GM18505 (cell line): ENCODE results near the gene EDEM1.

Experiments
- ATAC-seq: cut with Tn5 transposase; IDR thresholded peaks from one replicate; pipeline ENCODE4 v1.9.1; 2021; ENCODE audit not compliant: unreplicated experiment
- POLR2A ChIP-seq: IDR thresholded peaks from 4 replicates; pipeline ENCODE4 v1.6.1; 2011; ENCODE audit warnings: borderline replicate concordance; ENCODE audit not compliant: insufficient read depth, insufficient read length; ENCODE audit errors: extremely low read depth

Gene EDEM1

DNA sequence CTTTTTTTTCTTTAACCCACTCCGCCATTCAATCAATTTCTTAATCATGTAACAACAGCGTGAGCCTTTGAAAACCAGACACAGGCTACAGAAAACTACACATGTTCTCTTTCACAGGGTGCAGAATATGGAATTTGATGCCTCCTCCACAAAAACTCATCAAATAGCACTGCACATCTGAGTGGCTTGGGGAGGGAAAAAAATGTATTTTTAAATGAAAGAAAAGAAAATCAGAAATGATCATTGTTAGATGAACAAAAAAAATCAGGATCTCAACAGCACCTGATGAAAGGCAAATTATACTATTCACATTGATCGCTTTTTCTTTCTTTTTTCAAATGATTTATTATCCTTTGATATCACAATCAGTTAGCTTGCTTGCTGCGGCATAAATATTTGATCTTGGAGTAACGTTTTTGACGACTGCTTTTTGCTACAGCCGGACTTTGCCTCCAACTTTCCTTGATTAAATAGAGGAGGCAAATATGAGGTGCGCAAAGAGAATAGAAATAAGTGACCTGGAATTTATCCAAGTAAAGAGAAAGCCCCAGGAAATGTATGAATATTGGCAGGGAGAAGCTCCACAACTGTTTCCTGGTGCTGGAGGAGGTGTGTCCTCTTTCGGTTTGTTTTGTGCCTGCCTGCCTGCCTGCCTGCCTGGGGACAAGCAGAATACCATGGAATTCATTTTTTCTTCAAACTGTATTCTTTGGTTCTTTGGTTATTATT is 63.1 kb downstream of the EDEM1 start:
- ATAC-seq: no peak
- TF ChIP-seq POLR2A: no peak

DNA sequence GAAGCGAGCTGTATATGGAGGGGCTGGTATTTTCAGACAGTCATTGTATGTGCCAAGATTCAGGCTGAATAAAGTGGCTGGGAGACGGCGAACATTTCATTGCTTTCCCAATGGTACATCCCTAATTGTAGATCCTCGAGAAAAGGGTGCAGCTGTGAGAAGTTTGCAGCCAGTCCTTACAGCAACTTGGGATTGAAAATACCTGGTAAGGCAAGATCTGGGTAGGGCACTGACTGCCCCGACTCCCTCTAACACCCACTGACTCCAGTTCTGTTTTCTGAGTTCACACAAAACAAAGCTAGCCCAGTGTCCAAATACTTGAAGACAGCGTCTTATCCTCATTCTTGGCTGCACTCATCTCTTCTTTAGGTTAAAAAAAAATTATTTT is 63.7 kb downstream of the EDEM1 start:
- no peak for TF ChIP-seq POLR2A
- no peak for ATAC-seq

DNA sequence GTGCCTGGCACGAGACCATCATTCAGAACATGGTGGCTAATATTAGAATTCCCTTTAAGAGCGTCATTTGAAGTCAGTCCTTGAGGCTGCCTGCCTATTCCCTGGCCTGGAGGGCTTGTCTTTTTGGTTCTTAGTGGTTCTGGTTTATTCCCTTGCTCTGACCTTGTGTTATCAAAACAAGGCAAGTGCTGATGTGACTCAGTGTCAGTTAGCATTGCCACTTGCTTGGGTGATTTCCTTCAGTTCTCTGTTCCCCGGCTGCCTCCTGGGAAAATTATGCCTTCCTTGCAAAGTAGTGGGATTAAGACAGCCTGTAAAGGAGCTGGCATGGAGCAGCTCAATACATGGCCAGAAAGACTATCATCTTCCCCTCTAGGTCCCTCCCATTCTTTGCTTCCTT is 64.6 kb downstream of the EDEM1 start:
- no peak for TF ChIP-seq POLR2A
- ATAC-seq: no peak

DNA sequence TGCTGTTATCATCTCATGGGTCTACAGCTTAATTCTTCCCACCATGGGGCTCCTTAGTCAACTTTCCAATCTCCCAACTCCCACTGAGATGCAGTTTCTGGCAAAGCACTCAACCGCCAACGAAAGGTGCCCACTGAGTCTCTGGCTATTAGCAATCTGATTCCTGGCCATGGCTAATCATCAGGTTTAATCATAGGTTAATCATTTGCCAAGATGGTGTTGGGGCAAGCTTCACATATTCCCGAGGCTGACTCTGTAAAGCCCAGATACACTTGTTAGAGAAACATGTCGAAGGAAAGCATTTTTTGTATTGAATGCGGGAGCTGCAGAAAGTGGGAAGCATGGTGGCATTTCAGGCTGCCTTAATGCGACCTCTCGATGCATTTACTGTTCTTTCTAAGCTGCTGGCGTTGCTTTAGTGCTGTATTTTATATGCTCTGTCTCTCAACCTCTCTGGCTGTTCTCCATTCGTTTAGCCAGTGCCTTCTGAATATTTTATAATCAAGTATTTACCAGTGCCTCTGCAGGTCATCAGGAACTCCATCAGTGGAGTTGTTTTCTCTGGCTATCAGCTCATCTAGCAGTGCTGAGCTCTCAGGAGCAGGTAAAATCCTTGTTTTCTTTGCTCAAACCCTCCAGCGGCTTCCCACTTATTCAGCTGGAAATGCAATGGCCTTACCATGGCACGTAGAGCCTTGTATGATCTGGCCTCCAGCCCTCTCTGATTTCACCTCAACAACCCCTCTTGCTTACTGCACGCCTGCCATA is 67.0 kb downstream of the EDEM1 start:
- TF ChIP-seq POLR2A: no peak
- ATAC-seq: no peak

DNA sequence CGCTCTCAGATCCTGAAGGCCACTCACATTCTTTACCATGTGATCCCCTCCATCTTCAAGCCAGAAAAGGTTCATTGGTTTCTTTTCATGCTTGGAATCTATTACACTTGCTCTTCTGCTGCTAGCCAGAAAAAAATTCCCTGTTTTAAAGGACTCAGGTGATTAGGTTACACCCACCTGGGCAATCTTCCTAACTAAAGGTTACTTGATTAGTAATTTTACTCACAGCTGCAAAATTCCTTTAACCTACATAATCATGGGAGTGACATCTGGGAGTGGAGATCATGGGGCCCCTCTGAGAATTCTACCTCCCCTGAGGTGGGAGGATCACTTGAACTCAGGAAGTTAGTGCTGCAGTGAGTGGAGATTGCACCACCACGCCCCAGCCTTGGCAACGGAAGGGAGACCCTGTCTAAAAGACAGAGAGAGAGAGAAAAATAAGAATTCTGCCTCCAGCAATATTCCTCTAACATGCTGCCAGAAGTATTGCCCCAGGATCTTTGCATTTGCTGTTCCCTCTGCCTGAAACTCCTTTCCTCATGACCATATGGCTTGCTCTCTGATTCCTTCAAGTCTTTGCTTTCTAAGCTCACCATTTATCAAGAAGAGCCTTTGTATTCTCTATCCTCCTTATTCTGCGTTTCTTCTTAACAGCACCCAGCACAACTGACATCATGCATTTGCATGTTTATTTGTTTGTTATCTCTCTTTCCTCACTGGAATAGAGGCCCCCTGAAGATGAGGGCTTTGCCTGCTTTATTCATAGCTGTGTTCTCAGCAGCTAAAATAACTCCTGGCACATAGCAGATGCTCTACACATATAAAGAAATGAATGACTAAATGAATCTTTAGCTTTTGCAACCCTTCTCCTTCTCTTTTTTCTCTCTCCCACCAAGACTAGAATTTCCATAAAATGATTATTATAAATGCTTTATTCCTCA is 68.2 kb downstream of the EDEM1 start:
- no peak for ATAC-seq
- TF ChIP-seq POLR2A: no peak

DNA sequence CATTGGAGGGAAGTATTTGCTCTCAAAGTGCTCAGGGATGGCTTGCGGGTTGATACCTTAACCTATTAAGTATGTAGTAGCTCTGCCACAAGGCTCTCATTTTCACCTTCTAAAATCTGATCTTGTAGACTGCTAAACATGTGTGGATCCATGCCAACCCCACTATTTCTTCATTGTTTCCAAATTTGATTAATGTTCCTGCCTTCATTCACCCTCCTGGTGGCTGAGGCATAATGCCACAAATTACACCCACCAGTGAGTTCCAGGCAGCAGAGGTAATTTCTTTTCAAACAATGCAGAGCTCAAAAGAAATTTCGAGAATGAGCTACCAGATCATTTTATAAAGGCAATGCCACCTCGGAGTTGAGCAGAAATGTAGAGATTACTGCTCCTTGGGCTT is 71.0 kb downstream of the EDEM1 start:
- TF ChIP-seq POLR2A: no peak
- no peak for ATAC-seq

DNA sequence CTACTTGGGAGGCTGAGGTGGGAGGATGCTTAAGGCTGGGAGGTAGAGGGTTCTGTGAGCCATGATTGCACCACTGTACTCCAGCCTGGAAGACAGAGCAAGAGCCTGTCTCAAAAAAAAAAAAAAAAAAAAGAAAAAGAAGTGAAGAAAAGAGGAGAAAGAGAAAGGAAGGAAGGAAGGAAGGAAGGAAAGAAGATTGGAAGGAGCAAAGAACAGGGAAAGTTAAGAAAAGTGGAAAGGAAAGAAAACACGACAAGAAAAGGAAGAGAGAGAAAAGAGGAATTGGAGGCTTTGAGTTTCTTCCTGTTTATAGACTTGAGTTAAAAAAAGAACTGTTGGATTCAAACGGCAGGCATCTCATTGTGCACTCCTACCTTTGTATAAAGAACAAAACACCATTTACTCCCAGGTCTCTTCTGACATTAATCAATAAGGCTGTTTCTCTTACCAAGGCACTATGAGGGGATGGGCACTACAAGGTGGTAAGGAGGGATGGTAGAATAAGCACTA is 73.5 kb downstream of the EDEM1 start:
- ATAC-seq: no peak
- no peak for TF ChIP-seq POLR2A

DNA sequence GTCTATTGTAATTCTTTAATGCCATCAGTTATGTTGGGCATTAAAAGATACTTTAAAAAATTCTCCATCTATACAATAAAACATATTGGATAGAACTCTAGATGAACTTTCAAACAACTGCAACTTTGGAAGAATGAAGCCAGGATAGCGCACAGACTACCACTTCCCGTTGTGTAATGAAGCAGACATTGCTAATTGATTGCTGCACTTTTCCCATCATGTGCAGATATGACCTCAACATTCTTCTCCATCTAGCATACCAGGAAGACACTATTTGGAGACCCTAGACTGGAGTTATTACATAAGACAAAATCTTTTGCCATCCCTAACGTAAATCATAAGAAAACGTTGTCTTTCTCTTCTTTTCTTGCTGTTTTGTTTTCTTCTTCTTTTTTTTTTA is 75.0 kb downstream of the EDEM1 start:
- TF ChIP-seq POLR2A: no peak
- no peak for ATAC-seq

DNA sequence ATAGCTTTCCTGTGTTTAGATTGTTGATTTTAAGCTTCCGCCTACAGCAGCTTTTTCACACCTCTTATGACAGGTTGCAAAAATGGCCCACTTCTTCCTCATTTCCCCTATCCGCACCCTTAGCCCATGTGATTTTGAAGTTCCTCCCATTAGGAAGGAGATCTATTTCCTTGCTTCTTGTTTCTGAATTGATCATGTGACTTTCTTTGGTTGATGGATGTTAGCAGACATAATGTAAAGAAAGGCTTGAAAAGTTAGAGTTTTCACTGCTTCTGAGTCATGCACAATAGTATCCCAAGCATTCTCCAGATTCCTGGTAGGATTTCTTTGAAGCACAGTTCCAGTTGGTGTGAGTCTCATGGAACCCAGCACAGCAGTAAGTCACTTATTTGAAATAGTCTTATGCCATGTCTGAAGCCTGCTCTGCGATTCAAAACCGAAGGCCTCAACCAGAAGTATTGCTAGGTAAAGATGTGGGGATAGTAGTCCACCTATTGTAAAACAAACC is 76.6 kb downstream of the EDEM1 start:
- ATAC-seq: no peak
- no peak for TF ChIP-seq POLR2A

DNA sequence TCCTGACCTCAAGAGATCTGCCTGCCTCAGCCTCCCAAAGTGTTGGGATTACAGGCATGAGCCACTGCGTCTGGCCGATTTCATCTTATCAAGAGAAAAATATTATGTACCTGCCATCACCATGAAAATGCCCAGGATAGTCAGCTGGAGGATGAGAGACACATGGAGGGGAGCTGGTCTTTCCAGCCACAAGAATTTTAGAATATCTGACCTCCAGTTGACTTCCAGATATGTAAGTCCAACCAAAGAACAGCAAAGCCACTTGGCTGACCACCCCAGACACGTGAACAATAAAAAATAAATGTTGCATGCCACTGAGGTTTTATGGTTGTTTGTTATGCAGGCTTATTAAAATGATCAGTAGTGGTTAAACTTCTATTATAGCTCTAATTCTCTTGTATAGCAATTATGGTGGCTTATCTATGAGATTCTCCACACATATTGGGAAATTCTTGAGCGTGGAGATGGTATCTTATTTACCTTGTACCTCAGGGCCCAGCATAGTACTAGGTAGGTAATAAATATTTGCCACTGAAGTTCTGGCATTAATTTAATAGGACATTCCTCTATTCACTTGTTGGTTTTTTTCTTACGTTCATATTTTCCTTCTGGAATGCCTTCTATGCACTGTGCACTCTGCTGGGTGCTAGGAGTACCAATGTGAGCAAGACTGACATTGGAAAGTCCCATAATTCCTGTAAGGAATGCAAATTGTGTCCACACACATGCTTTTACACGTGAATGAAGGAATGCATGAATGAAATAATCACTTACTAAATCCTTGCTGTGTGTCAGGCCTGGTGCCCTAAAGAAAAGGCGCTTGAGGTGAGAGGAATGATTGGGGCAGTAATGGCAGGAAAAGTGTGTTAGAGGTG is 77.6 kb downstream of the EDEM1 start:
- ATAC-seq: no peak
- TF ChIP-seq POLR2A: no peak

DNA sequence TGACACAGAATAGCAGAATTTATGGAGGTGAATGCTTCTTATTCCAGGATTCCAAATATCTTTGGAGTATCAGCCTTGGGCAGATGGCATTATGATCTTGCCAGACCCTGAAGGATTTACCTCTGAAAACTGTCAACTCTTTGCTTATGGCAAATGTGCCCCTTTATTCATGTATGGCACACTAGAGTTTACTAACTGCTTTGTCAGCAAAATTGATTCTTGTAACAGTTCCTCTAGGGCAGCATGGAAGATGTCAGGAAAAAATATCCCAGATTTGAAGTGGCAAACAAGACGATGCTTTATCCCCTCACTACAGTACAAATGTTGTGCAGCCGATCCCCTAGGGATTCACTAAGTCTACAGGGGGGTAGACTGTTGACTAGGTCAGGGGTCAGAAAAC is 79.7 kb downstream of the EDEM1 start:
- no peak for ATAC-seq
- no peak for TF ChIP-seq POLR2A

DNA sequence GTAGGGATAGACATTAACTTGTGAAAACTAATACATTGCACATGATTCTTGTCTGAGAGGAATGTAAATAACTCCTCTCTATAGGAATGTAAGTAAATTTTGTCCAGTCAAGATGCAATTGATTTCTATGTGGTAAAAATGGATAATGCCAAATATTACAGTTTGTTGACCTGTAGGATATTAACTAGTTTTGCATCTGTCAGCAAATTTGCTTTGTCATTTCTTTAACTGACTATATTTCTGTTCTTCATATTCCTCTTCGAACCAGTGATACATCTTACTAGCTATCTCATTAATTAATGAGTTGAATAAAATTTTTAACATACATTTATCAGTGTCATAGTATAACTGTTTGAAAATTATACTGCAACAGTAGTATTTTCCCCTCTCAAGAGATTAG is 80.4 kb downstream of the EDEM1 start:
- no peak for ATAC-seq
- no peak for TF ChIP-seq POLR2A
